ENCODE results near the gene PHF24.

- TF ChIP-seq POLR2A (IDR thresholded peaks at IDR 0.05; ENCODE audit: low read depth) (no peak), CTCF (IDR thresholded peaks at IDR 0.05) (no peak), EP300 (IDR thresholded peaks at IDR 0.05) (no peak), POLR2AphosphoS5 (IDR thresholded peaks at IDR 0.05) (no peak)
These were observed 6.4 kb downstream of the PHF24 start for GRCh38 chr9:34964458-34964857.
